Ureter (tissue), 1 donor: ENCODE measurements around the gene TRIM33. TPM values are rescaled to one million over a fixed set of nuclear protein-coding genes. Genes with fewer than 3 reads are reported as not detected.
A peak's percentile ranks its signal among the peaks of the same experiment; 100 is the strongest.

Experiments used
- DNase-seq: peaks from one replicate; pipeline ENCODE4 v3.0.0-alpha.2; 2020; ENCODE audit warnings: low spot score
- total RNA-seq: library from RNA; stranded (reverse); gene quantifications from one replicate; pipeline ENCODE4 v1.2.4, GENCODE V29; 2023
- donor health status: DM: yes; HTN: yes; CAD: no.

The TRIM33 gene
- total RNA-seq = 78.5 TPM

DNA sequence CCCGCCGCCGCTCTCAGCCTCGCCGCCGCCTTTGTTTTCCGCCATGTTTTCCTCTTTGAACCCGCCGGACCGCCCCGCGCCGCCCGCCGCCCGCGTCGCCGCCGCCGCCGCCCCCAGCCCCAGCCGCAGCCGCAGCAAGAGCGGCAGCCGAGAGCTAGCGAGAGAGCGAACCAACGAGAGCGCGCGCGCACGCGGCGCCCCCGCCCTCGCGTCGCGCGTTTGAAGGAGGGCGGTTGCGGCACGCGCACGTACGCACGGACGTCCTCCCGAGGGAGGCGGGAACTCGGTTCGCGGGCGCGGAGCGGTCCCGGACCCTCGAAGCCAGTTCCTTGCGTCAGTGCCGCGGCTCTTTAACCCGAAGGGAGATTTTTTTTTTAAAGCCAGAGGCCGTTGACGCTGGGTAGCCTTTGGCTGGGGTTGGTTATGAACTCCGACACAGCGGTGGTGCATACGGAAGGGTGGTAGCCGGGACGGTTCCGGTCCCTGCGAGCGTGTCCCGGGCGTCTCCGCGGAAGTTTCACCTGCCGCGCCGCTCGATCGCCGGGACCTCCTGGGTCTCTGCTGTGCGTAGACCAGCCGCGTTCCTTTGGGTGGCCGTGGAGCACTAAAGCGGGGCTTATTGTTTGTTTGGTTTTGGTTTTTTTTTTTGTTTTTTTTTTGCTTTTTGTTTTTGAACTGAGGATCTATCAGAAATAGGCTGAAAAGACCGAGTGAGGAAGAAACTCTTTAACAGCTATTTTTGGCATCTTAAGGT is at the start of gene TRIM33:
Gene TRIM33 (minus strand): TSS at position 172 of the 754 bp plus-strand sequence. CDS start 127 bp downstream, at position 45.
- DNase-seq = peak; percentile 90

DNA sequence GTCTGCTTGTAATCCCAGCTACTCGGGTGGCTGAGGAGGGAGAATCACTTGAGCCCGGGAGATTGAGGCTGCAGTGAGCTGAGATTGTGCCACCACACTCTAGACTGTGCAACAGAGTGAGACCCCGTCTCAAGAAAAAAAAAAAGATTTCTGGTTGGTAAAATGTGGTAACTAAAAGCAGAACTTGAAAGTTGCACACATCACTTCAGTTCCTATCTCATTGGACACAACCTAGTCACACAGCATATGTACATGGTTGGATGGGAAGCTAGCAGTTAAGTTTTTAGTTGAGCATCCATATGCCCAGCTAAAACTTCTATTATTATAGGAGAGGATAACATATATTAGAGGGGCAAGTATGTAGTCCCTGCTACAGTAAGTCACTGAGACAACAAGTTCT is 48.4 kb upstream of the TRIM33 start:
- DNase-seq = no peak

DNA sequence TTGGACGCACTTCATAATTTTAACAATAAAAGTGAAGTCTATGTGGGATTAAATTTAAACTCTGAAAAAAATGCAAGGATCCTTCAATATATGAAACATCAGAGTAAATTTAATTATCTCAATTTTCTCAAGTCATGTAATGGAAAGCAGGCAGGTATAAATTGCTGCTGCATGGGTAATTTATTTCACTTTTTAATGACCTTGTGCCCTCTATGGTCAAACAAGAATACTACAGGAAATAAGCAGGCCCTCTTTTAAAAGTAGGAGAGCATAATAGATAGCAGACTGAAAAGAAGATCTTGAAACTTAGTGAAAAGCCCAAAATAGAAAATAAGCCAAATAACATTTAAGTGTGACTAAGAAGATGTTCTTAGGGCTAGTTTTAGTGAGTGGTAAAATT is 47.5 kb upstream of the TRIM33 start:
- no peak for DNase-seq

DNA sequence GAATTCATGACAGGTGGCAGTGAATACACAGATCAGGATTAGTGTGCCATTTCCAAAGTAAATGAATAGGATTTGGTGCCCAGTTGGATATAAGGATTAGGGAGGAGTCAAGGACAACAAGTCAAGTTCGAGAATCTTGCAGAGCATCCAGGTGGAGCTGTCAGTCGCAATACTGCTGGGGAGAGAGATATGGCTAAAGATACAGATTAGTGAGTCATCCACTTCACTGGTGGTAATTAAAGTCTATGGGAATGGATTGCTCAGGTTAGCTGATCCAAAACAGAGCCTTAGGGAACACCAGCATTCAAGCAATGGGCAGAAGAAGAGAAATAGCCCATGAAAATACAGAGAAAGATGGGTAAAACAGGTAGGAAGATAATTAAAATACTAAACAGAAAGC is 43.6 kb upstream of the TRIM33 start:
- DNase-seq = no peak

DNA sequence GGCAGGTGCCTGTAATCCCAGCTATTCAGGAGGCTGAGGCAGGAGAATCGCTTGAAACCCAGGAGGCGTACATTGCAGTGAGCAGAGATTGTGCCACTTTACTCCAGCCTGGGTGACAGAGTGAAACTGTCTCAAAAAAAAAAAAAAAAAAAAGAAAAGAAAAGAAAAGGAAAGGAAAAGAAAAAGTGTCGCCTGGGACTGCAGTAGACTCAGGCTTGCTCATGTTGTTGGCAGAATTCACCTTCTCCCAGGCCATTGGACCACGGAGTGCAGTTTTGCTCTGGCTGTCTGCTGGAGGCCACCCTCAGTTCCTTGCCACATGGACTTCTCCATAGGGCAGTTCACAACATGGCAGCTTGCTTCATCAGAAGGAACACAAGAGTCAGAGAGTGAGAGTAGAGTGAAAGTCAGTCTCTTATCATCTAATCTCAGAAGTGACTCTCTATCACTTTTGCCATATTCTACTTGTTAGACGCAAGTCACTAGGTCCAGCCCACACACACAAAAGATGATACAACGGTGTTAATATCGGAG is 41.2 kb upstream of the TRIM33 start:
- no peak for DNase-seq

DNA sequence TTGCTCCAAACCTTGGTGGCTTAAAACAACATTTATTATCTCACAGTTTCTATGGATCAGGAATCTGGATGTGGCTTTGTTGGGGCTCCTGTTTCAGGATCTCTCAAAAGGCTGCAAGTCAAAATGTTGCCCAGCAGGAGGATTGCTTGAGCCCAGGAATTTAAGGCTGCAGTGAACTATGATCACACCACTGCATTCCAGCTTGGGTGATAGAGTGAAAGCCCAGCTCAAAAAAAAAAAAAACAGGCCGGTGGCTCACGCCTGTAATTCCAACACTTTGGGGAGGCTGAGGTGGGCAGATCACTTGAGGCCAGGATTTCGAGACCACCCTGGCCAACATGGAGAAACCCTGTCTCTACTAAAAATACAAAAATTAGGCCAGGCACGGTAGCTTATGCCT is 40.4 kb upstream of the TRIM33 start:
- DNase-seq = no peak

DNA sequence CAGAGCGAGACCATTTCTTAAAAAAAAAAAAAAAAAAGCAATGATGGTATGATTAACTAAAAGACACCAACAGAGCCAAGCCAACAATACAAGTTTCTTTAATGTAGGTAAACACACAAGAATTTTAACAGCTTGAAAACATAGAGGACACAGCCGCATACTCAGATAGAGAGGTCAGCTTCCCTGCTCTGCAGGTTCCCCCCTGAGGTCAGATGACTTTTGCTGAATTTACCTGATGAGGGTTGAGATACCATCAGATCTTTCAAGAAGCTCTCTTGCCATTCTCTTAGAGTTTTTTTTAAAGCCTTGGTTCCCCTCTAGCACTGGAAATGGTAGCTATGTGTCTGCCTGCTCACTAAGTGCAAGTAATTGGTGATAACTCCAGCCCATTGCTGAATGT is 39.3 kb upstream of the TRIM33 start:
- DNase-seq = no peak

DNA sequence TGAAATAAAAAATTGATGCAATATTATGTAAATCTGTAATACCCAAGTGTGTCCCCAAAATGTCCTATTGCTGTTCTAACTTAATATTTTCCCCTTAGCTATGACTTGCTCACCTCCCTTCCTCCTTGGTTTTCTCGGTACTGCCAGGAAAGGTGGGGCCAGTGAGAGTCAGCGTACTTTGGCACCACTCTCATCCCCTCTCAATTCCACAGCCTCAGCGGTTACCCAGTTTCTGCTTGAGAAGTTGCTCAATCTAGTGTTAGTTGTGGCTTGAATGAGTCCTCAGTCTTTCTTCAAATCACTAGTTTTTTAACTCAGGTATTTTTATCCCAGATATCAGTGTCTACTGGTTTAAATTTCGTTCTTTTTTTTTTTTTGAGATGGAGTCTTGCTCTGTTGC is 38.1 kb upstream of the TRIM33 start:
- no peak for DNase-seq

DNA sequence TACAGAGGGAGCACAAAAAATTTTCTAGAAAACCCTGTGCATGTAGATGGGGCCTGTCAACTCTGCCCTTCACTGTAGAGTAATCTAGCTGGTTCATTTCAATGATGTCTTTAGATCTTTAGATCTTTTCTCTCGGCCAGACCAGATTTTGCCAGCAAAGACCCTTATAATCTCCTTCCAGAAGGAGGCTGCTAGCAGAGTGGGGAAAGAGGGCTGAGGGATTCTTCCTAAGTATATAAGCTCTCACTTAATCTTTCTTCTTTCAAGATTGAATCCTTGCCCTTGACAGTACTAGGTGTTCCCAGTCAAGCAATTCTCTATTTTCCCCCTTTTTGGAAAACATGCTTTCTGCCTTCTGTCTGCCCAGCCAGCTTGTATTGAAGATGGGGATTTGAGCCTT is 36.1 kb upstream of the TRIM33 start:
- DNase-seq = no peak

DNA sequence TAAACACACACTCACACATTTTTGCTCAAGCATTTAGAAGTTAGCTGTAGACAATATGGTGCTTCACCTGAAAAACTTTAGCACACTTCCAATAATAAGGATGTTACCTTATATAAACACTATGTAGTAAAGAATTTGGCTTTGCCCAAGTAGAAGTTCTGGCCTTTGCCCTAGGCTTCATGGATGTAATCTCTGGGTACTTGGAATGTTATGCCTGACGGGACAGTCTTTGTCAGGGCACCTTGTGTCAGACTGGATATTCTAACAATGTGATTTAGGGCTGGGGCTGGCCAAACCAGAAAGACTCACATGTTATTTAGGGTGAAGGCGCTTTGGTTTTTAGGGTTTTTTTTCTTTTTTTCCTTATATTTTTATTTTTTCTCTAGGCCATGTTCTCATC is 34.8 kb upstream of the TRIM33 start:
- no peak for DNase-seq

DNA sequence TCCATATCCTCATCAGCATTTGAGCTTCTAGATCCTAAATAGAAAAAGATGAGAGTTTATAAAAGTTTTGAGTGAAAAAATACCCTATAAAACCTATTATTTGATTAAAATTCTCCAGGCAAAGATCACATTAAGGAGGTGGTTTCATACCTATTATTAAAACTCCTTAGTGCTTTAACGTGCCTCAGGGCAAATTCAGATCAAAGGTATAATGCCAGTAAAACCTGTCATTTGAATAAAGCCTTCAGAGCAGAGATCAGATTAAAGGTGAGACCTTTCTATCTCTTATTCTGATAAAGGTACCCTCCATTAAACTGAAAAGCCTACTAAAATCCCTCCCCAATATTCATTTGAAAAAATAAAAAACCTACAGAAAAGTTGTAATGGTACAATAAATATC is 34.3 kb upstream of the TRIM33 start:
- DNase-seq = no peak

DNA sequence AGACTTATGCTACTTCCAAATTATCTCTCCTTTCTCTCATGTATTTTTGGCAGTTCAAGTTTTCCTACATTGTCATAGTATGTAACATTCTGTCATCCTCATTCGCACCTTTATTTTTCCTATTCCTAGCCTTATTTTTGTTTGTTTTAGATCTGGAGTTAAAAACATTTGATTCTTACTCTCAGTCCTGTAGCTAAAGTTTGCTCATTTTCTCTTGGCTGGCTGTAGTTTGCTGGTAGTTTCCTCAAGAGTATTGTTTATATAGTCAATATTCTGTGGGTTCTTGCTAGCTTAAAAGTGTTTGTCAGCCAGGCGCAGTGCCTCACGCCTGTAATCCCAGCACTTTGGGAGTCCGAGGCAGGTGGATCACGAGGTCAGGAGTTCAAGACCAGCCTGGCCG is 29.8 kb upstream of the TRIM33 start:
- DNase-seq = no peak

DNA sequence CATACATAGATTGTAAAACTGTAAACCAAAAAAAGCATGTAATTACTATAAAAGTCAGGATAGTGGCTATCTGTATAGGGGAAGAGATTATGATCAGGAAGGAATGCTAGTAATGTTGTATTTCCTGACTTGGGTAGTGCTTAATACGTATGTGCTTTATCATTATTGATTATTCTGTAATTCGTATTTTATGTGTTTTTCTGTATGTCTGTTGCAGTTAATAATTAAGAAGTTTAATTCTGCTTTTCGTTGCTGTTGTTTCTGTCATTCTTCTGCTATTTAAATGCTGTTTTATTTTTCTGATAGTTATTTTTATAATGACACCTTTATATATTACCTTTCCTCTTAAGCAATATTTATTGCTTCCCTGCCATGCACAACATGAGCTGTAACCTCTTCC is 29.3 kb upstream of the TRIM33 start:
- no peak for DNase-seq

DNA sequence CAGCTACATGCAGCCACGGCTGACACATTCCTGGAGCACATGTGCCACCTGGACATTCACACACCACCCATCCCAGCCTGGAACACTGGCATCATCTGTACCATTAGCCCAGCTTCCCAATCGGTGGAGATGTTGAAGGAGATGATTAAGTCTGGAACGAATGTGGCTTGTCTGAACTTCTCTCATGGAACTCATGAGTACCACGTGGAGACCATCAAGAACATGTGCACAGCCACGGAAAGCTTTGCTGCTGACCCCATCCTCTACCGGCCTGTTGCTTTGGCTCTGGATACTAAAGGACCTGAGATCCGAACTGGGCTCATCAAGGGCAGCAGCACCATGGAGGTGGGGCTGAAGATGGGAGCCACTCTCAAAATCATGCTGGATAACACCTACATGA is 25.0 kb upstream of the TRIM33 start:
- no peak for DNase-seq

DNA sequence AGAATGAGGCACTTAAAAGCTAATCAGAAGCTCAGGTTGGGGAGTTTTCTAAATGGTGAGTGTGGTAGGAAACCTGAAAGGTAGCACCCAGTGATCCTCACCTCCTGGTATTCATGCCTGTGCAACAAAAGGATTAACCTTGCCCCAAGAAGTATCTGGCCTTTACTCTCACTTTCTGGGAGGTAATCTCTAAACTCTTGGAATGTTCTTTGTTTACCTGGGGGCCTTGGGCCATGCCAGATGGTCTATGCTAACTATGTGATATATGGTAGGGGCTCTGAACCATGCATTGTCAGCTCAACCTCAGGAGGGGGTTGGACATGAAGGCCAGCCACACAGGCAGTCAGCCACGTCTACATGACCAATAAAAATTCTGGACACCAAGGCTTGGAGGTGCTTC is 24.4 kb upstream of the TRIM33 start:
- no peak for DNase-seq

DNA sequence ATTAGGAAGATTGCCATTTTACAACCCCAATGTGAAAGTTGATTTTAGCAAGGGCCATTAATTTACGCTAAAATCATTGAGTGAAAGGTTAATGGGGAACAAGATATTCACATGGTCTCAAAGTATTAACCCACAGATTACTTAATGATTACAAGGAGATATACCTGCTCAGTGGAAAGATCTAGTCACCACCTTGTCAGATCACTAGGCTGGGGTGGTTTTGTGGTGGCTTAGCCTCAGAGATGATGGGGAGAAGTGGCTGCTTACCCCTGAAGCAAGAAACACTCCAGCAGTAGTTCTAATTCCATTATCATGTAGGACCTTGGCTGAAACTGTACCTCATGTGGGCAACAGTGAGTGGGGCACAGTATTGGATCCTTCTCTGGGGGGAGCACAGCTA is 20.1 kb upstream of the TRIM33 start:
- no peak for DNase-seq

DNA sequence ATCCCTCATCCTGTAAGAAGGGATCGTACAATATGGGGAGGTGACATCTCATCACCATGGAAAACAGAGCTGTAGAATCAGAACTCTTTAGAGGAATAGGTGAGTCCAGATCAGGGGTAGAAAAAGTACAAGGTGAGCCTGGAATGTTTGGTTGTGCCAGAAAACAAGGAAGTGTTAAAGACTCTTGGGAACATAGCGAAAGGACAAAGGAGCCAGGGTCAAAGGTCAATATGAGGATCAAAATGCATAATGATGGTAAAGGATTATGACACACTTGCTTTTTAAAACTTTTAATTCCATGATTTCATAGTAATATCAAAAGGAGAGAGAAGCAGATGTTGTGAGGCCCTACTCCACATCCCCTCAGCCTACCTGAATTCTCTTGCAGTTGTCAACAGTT is 19.2 kb upstream of the TRIM33 start:
- DNase-seq = no peak

DNA sequence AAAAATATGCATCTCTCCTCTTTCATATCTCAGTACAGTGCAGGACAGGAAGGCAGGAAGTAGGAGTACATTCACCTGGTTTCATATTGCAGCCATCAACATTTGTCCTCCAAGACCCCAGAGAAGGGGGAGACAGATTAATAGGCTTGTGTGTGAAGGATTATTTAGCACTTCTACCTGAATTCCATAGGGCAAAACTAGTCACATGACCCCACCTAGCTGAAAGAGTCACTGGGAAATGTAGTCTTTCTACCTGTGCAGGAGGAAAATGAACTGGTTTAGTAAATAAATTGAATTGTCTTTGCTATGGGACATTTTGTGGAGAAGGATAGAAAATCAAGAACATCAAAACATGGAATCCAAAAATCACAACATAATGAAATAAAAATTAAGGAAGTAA is 13.9 kb upstream of the TRIM33 start:
- DNase-seq = no peak

DNA sequence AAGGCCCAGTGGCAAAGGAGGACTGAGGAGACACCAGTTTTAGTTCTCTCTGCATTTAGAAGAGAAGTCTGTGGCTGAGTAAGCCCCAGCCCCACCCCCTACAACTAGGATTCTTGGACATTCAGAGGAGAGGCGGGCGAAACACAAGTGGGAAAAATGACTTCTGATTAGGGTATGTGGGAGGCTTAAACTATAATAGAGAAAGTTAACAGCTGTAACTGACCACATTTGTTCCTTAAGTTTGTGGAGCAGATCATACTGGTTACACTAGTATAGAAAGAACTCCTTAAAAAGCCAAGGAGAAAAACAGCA is 11.2 kb upstream of the TRIM33 start:
- no peak for DNase-seq

DNA sequence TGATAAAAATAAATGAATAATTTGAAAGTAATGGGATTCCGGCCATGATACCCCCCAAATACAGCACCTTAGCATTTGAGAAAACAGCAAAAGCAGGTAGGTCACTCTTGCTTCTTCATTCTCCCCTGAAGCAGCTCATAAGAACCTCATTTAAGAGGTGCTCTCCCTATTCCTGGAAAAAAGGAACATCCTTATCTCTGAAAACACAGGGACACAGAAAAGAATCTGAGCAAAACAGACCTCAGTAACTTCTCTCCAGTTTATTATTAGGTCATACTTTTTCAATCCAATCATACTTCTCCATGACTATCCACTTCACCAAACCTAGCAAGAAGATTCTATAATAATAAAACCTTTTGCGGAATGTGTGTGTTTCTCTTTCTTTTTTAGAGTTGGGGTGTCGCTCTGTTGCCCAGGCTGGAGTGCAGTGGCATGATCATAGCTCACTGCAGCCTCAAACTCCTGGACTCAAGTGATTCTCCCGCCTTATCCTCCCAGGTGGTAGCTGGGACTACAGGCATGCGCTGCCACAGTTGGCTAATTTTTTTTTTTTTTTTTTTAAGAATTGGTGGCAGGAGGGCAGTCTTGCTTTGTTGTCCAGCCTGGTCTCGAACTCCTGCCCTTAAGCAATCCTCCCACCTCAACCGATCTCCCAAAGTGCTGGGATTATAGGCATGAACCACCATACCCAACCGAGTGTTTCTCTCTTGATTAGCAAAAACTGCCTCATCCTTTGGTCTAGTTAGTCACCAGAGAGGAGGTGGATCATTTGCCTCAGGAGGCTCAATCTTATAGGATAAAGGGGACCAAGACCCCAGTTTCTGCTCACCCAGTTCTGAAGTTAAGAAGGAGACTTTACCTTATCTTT is 10.6 kb upstream of the TRIM33 start:
- no peak for DNase-seq

DNA sequence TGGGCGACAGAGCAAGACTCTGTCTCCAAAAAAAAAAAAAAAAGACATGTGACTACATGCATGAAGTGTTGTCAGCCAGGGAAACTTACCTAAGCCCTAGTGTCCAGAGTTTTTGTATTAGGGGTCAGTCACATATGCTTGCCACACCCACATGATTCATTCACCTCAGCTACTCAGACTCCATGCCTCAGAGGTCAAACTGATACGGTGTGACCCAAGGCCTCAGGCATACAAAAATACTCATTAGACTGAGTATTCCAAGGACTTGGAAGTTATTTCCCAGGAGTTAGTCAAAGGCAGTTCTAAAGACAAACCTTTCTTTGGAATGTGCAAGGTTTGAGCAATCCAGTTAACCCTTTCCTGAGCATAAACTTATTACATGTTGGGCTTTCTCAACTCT is 6.3 kb upstream of the TRIM33 start:
- DNase-seq = no peak

DNA sequence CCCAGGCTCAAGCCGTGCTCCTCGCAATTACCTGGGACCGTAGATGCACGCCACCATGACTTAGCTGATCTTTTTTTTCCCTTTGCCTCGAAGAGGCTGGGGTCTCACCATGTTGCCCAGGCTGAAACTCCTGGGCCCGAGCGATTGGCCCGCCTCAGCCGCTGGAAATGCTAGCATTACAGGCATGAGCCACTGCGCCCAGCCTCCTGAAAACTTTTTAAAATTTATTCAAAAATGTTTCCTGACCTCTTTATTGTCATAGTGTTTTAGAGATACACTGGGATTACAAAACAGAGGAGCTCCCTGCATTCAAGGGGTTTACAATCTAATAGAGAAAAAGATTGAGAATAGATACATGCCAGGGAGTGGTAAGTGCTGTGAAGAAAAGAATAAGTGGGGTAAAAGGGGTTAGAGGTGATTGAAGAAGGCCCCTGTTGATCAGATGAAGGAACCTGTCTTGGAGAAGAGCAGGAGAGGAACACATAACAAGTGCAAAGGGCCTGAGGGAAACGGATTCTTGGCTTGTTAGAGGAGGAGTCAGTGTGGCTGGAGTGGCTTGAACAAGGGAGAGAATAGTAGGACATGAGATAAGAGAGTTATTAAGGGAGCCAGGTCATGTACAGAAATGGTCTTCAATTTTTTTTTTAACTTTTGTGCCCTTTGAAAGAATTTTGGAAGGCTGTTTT is 1.7 kb upstream of the TRIM33 start:
- DNase-seq = no peak
